Activated CD4-positive, alpha-beta memory T cell treated with anti-CD3 and anti-CD28 coated beads for 36 hours (primary cell): ENCODE data around the gene SLC16A5. TPM values are rescaled to one million over a fixed set of nuclear protein-coding genes. Genes with fewer than 3 reads are reported as not detected.
A peak's percentile ranks its signal among the peaks of the same experiment; 100 is the strongest.

Experiments
- CTCF ChIA-PET: fragments of 350-600 bp; sonication (Branson Sonifier 250); formaldehyde crosslinking; loops from one replicate; lab custom pipeline; 2021; ENCODE audit warnings: antibody characterized with exemption, inconsistent platforms; lab: Charles Lee
- POLR2A ChIA-PET: fragments of 350-600 bp; sonication (Branson Sonifier 250); formaldehyde crosslinking; loops from one replicate; lab custom pipeline; 2021; ENCODE audit warnings: antibody characterized with exemption; lab: Charles Lee
- DNase-seq: peaks from one replicate; pipeline ENCODE4 v3.0.0-alpha.2; 2020
- H3K27ac Mint-ChIP-seq: one replicate; pipeline ENCODE4 v1.8.0; 2021; ENCODE audit warnings: mixed read lengths
- H3K27me3 Mint-ChIP-seq: one replicate; pipeline ENCODE4 v1.8.0; 2021; ENCODE audit warnings: mixed read lengths
- H3K36me3 Mint-ChIP-seq: one replicate; pipeline ENCODE4 v1.8.0; 2021; ENCODE audit warnings: mixed read lengths
- H3K4me1 Mint-ChIP-seq: one replicate; pipeline ENCODE4 v1.8.0; 2021; ENCODE audit warnings: low read depth, mixed read lengths
- H3K4me3 Mint-ChIP-seq: one replicate; pipeline ENCODE4 v1.8.0; 2021; ENCODE audit warnings: mild to moderate bottlenecking, mixed read lengths
- H3K9me3 Mint-ChIP-seq: one replicate; pipeline ENCODE4 v1.8.0; 2021; ENCODE audit warnings: mixed read lengths
- intact Hi-C: fragments of 100-400 bp; cut with micrococcal nuclease; formaldehyde crosslinking; loops from one replicate; pipeline ENCODE4 v1.15.1; 2023
- total RNA-seq, 2 experiments: library from RNA; stranded (reverse); gene quantifications; one replicate each; pipeline ENCODE4 v1.2.3, GENCODE V29; 2021

SLC16A5 gene
- total RNA-seq, 2 experiments from 2014 or later: 6.7 to 7.7 TPM

- H3K27ac Mint-ChIP-seq: no peak overlapping the region
- no peaks in the 10 kb centered on the region for H3K27me3 Mint-ChIP-seq
- CTCF ChIA-PET: interaction anchor here (0.7 to 4.0 kb wide), 6 partner anchors 9 to 143 kb away, joined by 4 to 24 read pairs (median 6); no protein-coding TSS in a partner anchor
- peaks cover 4% of the 10 kb centered on the region for H3K4me1 Mint-ChIP-seq
- POLR2A ChIA-PET: no interaction called here
- DNase-seq: no peak
- H3K4me3 Mint-ChIP-seq: no peak overlapping the region
- no peaks in the 10 kb centered on the region for H3K36me3 Mint-ChIP-seq
- intact Hi-C loops: no loop called here
- H3K9me3 Mint-ChIP-seq: no peaks in the 10 kb centered on the region
Measured at GRCh38 chr17:75103601-75104554, 16.1 kb downstream of the SLC16A5 start.

GRCh38 chr17:75105126-75106080 lies 17.6 kb downstream of the SLC16A5 start:
- H3K4me1 Mint-ChIP-seq: peaks cover 6% of the 10 kb centered on the region
- no peaks in the 10 kb centered on the region for H3K36me3 Mint-ChIP-seq
- no peaks in the 10 kb centered on the region for H3K27me3 Mint-ChIP-seq
- CTCF ChIA-PET: interaction anchor here (0.6 to 4.0 kb wide), 20 partner anchors 9 to 154 kb away, joined by 3 to 24 read pairs (median 4); no protein-coding TSS in a partner anchor
- POLR2A ChIA-PET: interaction anchor here (0.9 to 1.5 kb wide), 2 partner anchors 9 to 18 kb away, joined by 3 to 4 read pairs; no protein-coding TSS in a partner anchor
- no peak overlapping the region for H3K4me3 Mint-ChIP-seq
- H3K9me3 Mint-ChIP-seq: no peaks in the 10 kb centered on the region
- intact Hi-C loops: loop anchor here (5.0 kb wide), 1 partner anchor 58 kb away; the partner anchor contains the start of genes ATP5PD and KCTD2
- DNase-seq: peak; percentile 44
- no peak overlapping the region for H3K27ac Mint-ChIP-seq

- H3K36me3 Mint-ChIP-seq: peaks cover 7% of the 10 kb centered on the region
- no peak for DNase-seq
- CTCF ChIA-PET: interaction anchor here (0.7 to 4.0 kb wide), 4 partner anchors 23 to 147 kb away, joined by 3 to 24 read pairs (median 6); partner anchors contain the start of gene NT5C
- H3K27ac Mint-ChIP-seq: no peak overlapping the region
- no peaks in the 10 kb centered on the region for H3K9me3 Mint-ChIP-seq
- peaks cover 18% of the 10 kb centered on the region for H3K4me1 Mint-ChIP-seq
- H3K4me3 Mint-ChIP-seq: peak overlapping the region; percentile 18
- intact Hi-C loops: loop anchor here (2.0 to 5.0 kb wide), 2 partner anchors 61 to 297 kb away; partner anchors contain the start of genes ATP5PD, GRB2 and KCTD2
- POLR2A ChIA-PET: no interaction called here
- H3K27me3 Mint-ChIP-seq: no peaks in the 10 kb centered on the region
Measured at GRCh38 chr17:75108193-75108592, 20.4 kb downstream of the SLC16A5 start.

GRCh38 chr17:75109046-75109406 lies 21.3 kb downstream of the SLC16A5 start:
- peak; percentile 34 for DNase-seq
- Mint-ChIP-seq H3K27me3 (no peaks in the 10 kb centered on the region), H3K27ac (no peak overlapping the region), H3K9me3 (no peaks in the 10 kb centered on the region), H3K4me3 (peak overlapping the region; percentile 90), H3K36me3 (peaks cover 8% of the 10 kb centered on the region), H3K4me1 (peaks cover 23% of the 10 kb centered on the region)
- POLR2A ChIA-PET: interaction anchor here (0.6 to 1.8 kb wide), 4 partner anchors 20 to 152 kb away, joined by 3 to 6 read pairs (median 3); partner anchors contain the start of gene SUMO2
- CTCF ChIA-PET: interaction anchor here (1.0 to 9.1 kb wide), 7 partner anchors 23 to 303 kb away, joined by 4 to 247 read pairs (median 9); partner anchors contain the start of genes MIF4GD, NT5C and NUP85
- intact Hi-C loops: loop anchor here (1.0 to 5.0 kb wide), 4 partner anchors 20 to 296 kb away; partner anchors contain the start of genes ATP5PD, GRB2 and KCTD2

GRCh38 chr17:75109407-75110233 lies 21.9 kb downstream of the SLC16A5 start, which contains the start of gene ARMC7:
TSS of gene ARMC7 (plus strand) at chr17:75109969. CDS start at chr17:75110289, 320 bp downstream.
- Mint-ChIP-seq H3K9me3 (no peaks in the 10 kb centered on the region), H3K27ac (peak within 1 kb of the TSS; percentile 85), H3K27me3 (no peaks in the 10 kb centered on the region), H3K36me3 (peaks cover 9% of the 10 kb centered on the region), H3K4me3 (peak within 1 kb of the TSS; percentile 90), H3K4me1 (peaks cover 29% of the 10 kb centered on the region)
- ChIA-PET POLR2A (interaction anchor here (0.6 to 1.8 kb wide), 7 partner anchors 10 to 151 kb away, joined by 3 to 6 read pairs (median 3); partner anchors contain the start of genes JPT1 and SUMO2), CTCF (interaction anchor here (0.5 to 9.1 kb wide), 8 partner anchors 22 to 302 kb away, joined by 3 to 247 read pairs (median 8); partner anchors contain the start of genes MIF4GD, MRPL58, NT5C and NUP85)
- peak; percentile 96 for DNase-seq
- intact Hi-C loops: loop anchor here (1.0 to 5.0 kb wide), 6 partner anchors 20 to 295 kb away; partner anchors contain the start of genes ATP5PD, GGA3, GRB2 and KCTD2

- ChIA-PET POLR2A (interaction anchor here (0.5 to 1.8 kb wide), 6 partner anchors 11 to 150 kb away, joined by 3 to 6 read pairs (median 4); partner anchors contain the start of genes JPT1 and SUMO2), CTCF (interaction anchor here (0.5 to 9.1 kb wide), 9 partner anchors 15 to 302 kb away, joined by 3 to 247 read pairs (median 9); partner anchors contain the start of genes MIF4GD, MRPL58, NT5C and NUP85)
- peaks cover 10% of the 10 kb centered on the region for H3K36me3 Mint-ChIP-seq
- no peaks in the 10 kb centered on the region for H3K27me3 Mint-ChIP-seq
- intact Hi-C loops: loop anchor here (5.0 kb wide), 2 partner anchors 33 to 152 kb away; partner anchors contain the start of genes GGA3 and MRPS7
- peaks cover 35% of the 10 kb centered on the region for H3K4me1 Mint-ChIP-seq
- DNase-seq: peak; percentile 43
- H3K4me3 Mint-ChIP-seq: peak overlapping the region; percentile 90
- H3K27ac Mint-ChIP-seq: peak overlapping the region; percentile 77
- no peaks in the 10 kb centered on the region for H3K9me3 Mint-ChIP-seq
Measured at GRCh38 chr17:75110234-75110937, 22.6 kb downstream of the SLC16A5 start.

GRCh38 chr17:75111777-75112335 lies 24.1 kb downstream of the SLC16A5 start:
- peaks cover 10% of the 10 kb centered on the region for H3K36me3 Mint-ChIP-seq
- peak overlapping the region; percentile 34 for H3K4me3 Mint-ChIP-seq
- no peak for DNase-seq
- H3K4me1 Mint-ChIP-seq: peaks cover 35% of the 10 kb centered on the region
- no peaks in the 10 kb centered on the region for H3K27me3 Mint-ChIP-seq
- CTCF ChIA-PET: interaction anchor here (0.7 to 9.1 kb wide), 12 partner anchors 14 to 345 kb away, joined by 3 to 247 read pairs (median 12); partner anchors contain the start of genes MIF4GD, NT5C, NUP85 and TMEM94
- no peaks in the 10 kb centered on the region for H3K9me3 Mint-ChIP-seq
- peak overlapping the region; percentile 40 for H3K27ac Mint-ChIP-seq
- intact Hi-C loops: loop anchor here (1.0 to 5.0 kb wide), 3 partner anchors 35 to 150 kb away; partner anchors contain the start of genes GGA3 and MRPS7
- POLR2A ChIA-PET: interaction anchor here (0.9 to 1.0 kb wide), 2 partner anchors 19 to 100 kb away, joined by 5 read pairs; partner anchors contain the start of genes MRPL58 and NT5C

- POLR2A ChIA-PET: interaction anchor here (0.8 to 2.8 kb wide), 12 partner anchors 9 to 156 kb away, joined by 3 to 17 read pairs (median 4); partner anchors contain the start of genes GGA3, JPT1, MIF4GD and MRPS7
- peak; percentile 93 for DNase-seq
- CTCF ChIA-PET: interaction anchor here (0.6 to 9.1 kb wide), 69 partner anchors 9 to 1378 kb away, joined by 3 to 247 read pairs (median 5); partner anchors contain the start of genes CDR2L, GGA3, HID1 and MIF4GD
- intact Hi-C loops: loop anchor here (1.0 to 5.0 kb wide), 7 partner anchors 10 to 153 kb away; partner anchors contain the start of genes GGA3, JPT1, MRPS7 and NT5C
- H3K36me3 Mint-ChIP-seq: peaks cover 12% of the 10 kb centered on the region
- no peaks in the 10 kb centered on the region for H3K27me3 Mint-ChIP-seq
- peaks cover 30% of the 10 kb centered on the region for H3K4me1 Mint-ChIP-seq
- H3K4me3 Mint-ChIP-seq: peak overlapping the region; percentile 71
- peak overlapping the region; percentile 64 for H3K27ac Mint-ChIP-seq
- no peaks in the 10 kb centered on the region for H3K9me3 Mint-ChIP-seq
Measured at GRCh38 chr17:75113798-75114551, 26.2 kb downstream of the SLC16A5 start.
